NCI-H146 (cell line): ENCODE measurements around the gene STOX1.
"Not testable (repeated sequence)": the region's sequence is repeated elsewhere in the genome, so short reads cannot be mapped to it uniquely, and the experiment has no call there.

Source experiments
- DNase-seq: peaks from one replicate; lab custom pipeline; 2025; lab: John Stamatoyannopoulos, UW

STOX1 gene

DNA sequence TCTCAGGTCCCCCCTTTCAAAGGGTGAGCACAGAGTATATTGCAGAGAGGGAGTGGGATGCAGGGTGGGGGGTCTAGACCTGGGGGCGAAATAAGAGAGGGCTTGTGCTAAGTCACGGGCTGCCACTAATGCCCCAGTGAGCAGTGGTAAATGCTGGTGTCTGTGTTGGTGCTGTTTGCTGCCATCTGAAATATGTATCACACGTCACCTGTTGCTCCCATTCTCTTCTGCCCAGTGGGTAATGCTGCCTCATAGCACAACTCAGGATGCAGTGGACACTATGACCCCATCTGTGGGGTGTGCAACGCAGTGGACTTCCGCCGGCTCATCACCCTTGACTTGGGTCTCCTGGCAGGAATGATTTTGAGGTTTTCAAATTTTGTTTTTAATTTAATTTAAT is 2.6 kb downstream of the STOX1 start:
- DNase-seq, result no peak

DNA sequence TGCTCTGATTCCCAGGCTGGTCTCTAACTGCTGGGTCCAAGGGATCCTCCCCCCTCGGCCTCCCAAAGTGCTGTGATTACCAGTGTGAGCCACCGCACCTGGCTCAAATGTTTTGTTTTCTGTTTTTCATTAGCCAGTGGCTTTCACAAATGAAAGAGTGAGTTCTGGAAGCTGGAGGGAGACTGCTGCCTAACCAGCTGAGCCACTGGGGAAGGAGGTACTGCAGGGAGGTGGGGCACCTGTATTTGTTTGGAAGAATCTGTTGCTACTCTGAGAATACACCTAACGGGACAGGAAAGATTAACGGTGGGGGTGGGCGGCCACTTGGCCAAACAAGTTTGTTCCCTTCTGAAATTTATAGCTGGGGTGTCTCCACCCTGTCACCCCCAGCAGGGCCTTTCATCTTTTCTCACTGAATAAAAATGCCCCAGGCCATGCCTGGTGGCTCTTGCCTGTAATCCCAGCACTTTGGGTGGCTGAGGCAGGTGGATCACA is 4.7 kb downstream of the STOX1 start:
- no peak for DNase-seq

DNA sequence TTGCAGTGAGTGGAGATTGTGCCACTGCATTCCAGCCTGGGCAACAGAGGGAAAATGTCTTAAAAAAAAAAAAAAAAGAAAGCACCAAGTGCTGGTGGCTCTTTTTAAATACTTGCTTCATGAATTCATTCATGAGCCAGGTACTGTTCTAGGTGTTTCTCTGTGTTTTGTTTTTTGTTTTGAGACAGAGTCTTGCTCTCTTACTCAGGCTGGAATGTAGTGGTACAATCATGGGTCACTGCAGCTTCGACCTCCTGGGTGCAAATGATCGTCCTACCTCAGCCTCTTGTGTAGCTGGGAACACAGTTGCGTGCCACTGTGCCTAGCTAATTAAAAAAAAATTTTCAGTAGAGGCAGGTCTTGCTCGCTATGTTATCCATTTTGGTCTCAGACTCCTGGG is 5.3 kb downstream of the STOX1 start:
- no peak for DNase-seq

DNA sequence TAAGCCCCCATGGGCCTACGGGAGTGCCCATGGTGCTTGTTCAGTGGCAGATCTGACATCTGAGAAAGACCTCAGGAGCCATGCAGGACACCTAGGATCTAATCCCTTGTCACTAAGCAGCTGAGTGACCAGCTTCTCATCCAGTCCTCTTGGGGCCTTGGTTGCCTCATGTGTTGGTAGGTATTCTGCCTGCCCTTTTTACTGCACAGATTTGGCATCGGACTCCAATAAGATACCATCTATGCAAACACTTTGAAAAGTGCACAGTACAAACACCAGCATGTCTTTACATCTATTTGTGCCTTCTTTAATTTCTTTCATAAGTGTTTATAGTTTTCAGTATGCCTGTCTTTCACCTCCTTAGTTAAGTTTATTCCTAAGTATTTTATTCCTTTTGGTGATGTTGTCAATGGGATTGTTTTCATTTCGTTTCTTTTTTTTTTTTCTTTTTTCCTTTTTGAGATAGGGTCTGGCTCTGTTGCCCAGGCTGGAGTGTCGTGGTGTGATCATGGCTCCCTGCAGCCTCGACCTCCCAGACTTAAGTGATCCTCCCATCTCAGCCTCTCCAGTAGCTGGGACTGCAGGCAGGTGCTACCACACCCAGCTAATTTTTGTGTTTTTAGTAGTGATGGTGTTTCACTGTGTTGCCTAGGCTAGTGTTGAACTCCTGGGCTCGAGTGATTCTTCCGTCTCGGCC is 10.4 kb downstream of the STOX1 start:
- DNase-seq, result no peak

DNA sequence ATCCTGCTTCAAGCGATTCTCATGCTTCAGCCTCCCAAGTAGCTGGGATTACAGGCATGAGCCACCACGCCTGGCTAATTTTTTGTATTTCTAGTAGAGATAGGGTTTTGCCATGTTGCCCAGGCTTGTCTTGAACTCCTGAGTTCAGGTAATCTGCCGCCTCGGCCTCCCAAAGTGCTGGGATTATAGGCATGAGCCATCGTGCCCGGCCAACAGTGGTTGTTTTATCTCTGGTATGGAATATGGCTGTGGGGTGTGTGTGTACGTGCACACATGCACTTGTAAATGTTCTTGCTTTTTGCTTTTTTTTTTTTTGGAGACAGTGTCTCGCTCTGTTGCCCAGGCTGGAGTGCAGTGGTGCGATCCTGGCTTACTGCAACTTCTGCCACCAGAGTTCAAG is 13.3 kb downstream of the STOX1 start:
- DNase-seq, result not testable (repeated sequence)

DNA sequence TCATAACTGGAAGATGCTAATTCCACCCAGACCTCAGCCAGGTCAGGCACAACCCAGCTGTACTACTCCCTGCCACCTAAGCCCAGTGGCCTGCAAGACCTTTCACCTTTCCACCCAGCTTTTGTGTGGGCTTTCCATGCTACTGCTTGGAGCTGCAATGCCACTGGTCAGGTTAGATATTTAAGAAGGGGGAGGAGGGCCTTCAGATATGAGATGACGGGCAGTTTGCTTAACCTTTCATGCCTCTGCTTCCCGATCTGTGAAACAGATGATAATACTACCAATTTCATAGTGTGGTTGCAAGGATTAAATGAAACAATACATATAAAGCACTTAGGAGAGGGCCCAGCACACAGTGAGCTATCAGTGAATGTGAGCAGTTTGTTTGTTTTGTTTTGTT is 20.9 kb downstream of the STOX1 start:
- no peak for DNase-seq

DNA sequence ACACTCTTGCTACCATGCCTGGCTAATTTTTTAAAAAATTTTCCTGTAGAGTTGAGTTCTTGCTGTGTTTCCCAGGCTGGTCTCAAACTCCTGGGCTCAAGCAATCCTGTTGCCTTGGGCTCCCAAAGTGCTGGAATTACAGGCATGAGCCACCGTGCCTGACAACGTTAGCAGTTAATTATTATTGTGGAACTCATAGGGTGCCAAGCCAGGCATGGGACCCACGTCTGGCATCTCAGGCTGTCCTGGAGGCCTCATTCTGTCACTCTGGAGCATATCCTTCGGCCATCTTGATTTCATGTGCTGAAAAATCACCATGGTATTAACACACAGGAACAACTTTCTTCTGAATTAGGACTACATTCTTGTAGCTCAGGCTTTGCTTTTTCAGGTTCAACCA is 21.5 kb downstream of the STOX1 start:
- DNase-seq, result no peak

DNA sequence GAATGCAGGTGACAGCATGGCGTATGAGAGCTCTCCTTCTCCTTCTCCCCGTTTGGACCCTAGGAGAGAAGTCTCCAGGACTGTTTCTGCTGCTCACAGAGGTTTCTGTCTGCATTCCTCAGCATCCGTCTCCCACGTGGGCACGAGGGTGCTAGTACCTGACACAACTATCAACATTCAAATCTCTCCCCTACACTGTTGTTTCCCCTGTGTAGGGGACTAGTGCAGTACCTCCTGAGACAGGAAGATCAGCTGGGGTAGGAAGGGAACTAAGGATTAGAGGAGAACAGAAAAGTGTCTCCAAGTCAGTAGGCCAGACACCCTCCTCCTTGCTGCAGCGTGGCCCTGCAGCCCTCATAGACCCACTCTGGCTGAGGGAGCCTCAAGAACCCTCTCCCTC is 29.0 kb downstream of the STOX1 start:
- DNase-seq, result no peak

DNA sequence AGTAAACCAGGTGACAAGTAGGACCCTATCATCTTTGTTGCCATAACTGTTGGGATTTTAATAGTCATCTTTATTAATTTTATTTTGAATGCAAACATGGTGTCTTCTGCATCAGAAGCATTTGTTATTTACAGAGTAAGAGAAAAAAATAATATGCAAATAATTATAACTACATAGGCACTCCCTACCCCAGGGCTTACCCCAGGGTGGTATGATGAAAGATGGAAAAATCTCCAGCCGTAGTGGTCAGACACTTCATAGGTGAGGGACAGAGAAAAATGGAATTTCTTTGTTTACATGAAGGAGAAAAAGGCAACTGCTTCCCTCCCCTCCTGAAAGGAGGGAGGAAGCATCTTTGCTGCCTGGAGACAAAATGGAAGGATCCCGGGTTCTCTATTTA is 29.7 kb downstream of the STOX1 start:
- DNase-seq, result no peak

DNA sequence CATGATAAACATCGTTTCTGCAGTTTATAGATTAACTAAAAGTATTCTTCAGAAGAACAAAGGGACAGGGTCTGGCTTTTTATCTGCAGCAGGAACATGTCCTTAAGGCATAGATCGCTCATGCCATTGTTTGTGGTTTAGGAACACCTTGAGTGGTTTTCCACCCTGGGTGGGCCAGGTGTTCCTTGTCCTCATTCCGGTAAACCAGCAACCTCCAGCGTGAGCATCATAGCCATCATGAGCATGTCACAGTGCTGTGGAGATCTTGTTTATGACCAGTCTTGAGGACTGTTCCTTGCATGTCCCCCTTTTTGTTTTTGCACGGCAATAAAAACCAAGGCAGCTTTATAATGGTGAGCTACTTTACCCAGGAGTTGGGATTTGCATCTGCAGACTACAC is 33.9 kb downstream of the STOX1 start:
- DNase-seq, result no peak

DNA sequence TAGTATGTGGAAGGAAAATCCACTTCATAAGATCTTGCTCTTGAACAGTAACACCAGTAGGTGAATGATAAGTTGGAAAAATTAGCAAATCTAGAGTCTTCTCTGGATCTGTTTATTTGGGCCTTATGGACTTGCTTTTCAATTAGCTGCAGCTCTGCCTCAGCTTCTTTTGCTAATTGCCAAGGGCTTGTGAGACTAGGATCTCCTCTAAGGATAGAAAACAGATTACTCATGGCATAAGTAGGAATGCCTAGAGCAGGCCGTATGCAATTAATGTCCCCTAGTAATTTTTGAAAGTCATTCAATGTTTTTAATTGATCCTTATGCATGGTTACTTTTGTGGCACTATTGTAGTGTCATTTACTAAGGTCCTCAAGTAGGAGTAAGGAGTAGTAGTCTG is 37.3 kb downstream of the STOX1 start:
- DNase-seq, result no peak

DNA sequence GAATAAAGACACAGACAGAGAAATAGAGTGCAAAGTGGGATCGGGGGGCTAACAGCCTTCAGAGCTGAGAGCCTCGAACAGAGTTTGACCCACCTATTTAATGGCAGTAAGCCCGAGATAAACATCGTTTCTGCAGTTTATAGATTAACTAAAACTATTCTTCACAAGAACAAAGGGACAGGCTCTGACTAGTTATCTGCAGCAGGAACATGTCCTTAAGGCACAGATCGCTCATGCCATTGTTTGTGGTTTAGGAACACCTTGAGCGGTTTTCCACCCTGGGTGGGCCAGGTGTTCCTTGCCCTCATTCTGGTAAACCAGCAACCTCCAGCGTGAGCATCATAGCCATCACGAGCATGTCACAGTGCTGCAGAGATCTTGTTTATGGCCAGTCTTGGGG is 40.8 kb downstream of the STOX1 start:
- DNase-seq, result not testable (repeated sequence)

DNA sequence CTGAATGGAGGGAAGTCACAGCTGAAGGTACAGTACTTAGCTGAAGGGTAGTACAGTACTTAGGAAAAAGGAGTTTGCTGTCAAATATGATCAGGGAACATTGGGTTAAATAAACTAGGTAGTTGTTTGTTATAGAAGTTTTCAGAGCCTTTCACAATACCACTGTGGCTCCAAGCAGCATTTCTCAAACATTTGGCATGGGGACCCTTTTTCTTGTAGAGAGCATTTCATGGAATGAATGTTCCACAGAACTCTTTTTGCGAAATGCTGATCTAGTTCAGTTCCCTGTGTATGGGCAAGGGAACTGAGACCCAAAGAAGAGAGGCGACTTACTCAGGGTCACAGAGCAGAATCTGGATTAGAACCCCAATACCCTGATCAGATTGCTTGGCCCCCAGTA is 42.3 kb downstream of the STOX1 start:
- no peak for DNase-seq

DNA sequence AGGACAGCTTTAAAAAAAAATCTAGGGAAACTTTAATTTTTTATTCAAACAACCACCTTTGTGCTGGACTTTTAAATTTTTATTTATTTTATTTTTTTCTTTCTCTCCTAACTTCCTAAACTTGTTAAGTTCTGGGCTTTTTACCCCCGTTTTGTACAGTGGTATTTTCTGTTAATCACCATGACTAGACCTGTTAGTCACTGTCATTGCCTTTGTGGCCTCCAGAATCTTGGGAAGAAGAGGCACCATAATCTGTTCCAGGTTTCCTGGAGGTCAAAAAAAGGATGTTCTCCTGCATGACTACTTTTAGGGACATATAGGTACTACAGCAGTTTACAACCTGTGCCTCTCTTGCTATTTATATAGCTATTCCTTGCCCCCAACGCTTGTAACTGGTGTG is 42.7 kb downstream of the STOX1 start:
- no peak for DNase-seq

DNA sequence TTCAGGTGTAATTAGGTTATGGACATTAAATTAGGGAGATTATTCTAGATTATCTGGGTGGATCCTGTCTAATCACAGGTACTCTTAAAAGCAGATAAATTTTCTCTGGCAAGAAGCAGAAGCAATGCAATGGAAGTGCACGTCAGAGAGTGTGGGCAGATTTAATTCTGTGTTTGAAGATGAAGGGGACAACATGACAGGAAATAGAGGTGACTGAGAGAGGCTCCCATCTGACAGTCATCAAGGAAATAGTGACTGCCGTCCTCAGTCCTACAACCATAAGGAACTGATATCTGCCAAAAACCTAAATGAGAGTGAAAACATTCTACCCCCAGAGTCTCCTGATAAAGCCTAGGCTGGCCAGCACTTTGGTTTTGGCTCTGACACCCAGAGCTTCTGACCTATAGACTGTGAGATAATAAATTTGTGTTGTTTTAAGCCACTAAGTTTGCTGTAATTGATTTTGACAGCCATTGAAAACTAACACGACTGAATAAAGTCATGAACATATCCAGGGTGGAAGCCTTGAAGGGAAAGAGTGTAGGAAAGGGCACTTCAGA is 43.3 kb downstream of the STOX1 start:
- DNase-seq, result no peak

DNA sequence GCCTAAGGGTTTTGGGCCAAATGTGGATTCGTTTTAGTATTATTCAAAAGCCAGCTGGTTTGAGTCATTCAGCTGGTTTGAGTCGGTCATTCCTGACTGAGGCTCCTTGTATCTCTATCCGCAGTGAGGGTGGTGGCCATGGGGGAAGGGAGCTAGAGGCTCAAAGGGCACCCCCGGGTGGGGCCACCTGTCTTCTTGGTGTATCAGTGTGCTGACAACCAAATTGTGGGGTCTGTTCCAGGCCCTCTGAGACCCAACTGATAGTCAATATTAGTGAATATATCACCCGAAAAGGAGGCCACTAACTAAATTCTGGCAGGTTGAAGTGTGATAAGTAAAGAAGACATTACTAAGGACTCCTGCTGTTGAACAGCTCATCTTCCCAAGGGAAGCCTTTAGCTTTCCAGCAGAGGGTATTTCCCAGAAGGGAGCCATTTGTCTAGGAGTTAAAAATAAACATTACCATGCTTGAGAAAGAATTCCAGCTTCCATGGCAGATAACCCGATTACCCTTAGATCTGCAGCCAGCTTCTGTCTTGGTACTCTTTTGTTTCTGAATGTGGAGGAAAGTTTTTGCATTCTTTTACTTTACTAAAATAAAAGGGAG is 43.9 kb downstream of the STOX1 start:
- DNase-seq, result peak; percentile 56

DNA sequence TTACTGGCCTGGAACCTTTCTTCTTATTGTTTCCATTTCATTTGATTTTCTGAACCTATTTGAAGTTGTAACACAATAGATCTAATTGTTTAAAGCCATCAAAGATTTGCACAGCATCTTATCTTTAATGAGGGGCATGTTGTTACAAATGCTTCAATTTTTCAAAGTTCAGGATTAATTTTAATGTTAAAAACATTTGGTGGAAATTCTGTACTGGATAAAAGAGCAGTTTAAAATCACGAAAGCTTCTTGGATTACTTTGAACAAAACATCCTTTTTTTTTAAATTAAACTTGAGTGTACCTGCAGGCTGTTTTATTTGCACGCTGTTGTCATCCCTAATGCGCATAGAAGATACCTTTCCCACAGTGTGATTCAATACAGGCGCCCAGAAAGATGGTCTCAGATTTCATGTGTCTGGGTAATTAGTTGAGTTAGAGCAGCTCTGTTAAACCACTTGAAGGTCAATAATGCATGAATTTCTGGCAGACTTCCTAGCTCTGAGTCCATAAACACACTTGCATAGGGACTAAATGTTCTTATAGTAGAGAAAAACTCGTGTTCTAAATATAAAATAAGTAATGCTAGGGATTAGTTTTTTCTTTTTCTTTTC is 44.5 kb downstream of the STOX1 start:
- DNase-seq, result peak; percentile 92

DNA sequence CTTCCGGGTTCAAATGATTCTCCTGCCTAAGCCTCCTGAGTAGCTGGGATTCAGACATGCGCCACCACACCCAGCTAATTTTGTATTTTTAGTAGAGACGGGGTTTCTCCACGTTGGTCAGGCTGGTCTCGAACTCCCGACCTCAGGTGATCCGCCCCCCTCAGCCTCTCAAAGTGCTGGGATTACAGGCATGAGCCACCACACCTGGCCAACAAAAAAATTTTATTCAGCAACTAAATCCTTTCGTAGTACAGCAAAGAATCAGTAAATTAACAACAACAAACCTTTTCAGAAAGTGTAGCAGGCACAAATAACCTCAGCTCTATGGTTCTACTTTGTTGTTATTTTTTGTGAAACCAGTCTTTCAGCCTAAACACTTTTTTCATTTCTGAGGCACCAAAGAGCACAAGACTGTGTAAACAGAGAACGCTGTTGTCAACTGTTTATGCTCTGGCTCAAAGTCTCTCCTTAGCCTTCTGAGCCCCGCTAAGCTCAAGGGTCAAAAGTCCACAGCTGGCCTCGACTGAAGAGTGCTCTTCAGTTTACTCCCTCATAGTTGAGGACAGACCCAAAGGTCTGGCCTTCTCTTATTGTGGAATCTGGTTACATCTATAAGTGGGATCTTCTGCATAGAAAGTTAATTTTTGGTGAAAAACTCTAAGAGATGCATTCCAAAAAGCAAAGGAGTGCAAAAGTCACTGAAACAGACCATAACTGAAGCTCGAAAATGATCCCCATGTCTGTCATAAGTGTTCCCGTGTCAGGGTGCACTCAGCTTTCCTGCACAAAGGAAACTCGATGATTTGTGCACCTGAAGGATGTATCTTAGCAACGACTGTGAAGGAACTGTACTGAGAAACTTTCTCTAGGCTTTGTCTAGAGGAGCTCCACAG is 49.2 kb downstream of the STOX1 start:
- peak; percentile 4 for DNase-seq

DNA sequence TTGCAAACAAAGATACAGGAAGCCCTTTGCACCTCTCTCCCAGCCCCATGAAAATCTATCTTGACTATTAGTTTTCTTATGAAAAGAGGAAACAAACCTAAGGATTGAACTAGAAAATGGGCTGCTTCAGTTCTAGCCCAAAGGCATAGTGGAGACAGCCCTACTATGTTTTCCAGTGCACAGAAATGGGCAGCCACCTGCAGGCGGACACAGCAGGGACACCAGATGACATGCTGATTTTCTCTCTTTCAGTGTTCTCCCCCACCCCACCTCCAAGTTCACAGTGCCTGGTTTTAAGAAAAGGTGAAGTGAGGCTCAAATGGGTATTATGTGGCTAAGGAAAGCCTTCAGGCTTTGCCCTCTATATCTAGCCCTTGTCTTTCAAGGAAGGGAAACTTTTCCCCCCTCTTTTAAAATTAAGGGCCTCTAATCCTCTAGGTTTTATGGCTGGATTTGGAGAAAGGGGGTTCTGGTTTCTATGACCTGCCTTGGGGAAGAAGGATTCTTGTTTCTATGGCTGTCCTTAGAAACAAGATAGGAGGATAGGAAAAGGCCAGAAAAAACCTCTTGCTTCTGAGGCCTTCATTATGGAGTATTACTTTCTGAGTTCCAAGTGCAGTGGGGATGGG is 50.3 kb downstream of the STOX1 start:
- DNase-seq, result no peak

DNA sequence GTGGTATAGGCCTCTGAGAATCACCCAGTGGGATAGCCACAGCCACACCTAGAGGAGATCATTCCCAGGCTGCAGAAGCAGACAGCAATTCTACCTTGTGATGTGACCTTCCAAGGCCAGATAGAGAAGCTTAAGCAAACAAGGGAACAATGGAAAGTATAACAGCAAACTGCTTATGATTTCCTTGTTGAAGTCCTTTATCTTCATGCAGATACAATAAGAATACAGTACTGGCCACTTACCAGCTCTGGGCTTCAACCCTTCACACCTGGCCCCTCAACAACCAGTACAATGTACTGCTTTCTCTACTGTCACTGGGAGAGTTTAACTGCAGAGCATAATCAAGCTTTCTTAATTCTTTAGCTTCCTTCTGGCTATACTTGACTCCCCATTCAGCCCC is 51.2 kb downstream of the STOX1 start:
- DNase-seq, result peak; percentile 2

DNA sequence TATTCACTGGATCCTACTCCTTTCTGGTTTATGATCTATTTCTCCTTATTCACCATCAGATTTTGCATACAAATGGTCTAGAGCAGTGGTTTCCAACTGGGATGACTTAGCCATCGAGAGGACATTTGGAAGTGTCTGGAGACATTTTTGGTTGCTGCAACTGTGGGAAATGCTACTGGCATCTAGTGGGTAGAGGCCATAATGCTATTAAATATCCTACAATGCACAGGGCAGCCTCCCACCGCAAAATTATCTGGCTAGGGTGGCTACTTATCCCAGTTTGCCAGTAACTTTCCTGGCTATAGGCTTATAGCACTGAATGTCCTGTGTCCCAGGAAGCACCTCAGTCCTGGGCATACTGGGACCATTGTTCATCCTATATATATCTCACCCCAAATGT is 52.3 kb downstream of the STOX1 start:
- DNase-seq, result no peak

DNA sequence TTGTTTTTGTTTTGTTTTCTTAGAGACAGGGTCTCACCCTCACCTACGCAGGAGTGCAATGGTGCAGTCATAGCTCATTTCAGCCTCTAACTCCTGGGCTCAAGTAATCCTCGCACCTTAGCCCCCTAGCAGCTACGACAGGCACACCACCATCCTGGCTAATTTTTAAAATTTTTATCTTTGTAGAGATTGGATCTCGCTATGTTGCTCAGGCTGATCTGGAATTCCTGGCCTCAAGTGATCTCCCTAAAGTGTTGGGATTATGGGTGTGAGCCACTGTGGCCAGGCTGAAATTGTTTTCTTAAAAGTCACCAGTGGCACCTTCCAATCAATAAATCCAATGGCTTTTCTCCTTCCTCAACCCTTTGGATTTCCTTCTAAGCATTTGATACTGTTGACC is 52.9 kb downstream of the STOX1 start:
- DNase-seq, result no peak
